ENCODE measurements around the gene CCDC50.

GRCh38 chr3:191290311-191291025 is 38.7 kb upstream of the CCDC50 start:
- TF ChIP-seq ZFP3 (CRISPR knock-in tag; IDR thresholded peaks at IDR 0.05): no peak
- TF ChIP-seq ZFP30 (CRISPR knock-in tag; IDR thresholded peaks at IDR 0.05): no peak
- no peak for TF ChIP-seq OSR1 (CRISPR knock-in tag; IDR thresholded peaks at IDR 0.05)
- no peak for TF ChIP-seq ESRRG (CRISPR knock-in tag; IDR thresholded peaks at IDR 0.05)
- no peak for TF ChIP-seq CSRNP3 (CRISPR knock-in tag; IDR thresholded peaks at IDR 0.05)
- TF ChIP-seq, protein P1, sequence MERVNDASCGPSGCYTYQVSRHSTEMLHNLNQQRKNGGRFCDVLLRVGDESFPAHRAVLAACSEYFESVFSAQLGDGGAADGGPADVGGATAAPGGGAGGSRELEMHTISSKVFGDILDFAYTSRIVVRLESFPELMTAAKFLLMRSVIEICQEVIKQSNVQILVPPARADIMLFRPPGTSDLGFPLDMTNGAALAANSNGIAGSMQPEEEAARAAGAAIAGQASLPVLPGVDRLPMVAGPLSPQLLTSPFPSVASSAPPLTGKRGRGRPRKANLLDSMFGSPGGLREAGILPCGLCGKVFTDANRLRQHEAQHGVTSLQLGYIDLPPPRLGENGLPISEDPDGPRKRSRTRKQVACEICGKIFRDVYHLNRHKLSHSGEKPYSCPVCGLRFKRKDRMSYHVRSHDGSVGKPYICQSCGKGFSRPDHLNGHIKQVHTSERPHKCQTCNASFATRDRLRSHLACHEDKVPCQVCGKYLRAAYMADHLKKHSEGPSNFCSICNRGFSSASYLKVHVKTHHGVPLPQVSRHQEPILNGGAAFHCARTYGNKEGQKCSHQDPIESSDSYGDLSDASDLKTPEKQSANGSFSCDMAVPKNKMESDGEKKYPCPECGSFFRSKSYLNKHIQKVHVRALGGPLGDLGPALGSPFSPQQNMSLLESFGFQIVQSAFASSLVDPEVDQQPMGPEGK (CRISPR knock-in tag; IDR thresholded peaks at IDR 0.05; ENCODE audit: borderline replicate concordance): no peak

All from SK-N-SH treated with all-trans-retinoic acid at 6 μM for 48 hours (cell line).